GM12873 (cell line): ENCODE measurements around the gene IVL.
A peak's percentile ranks its signal among the peaks of the same experiment; 100 is the strongest.

ENCODE experiments used
- CTCF ChIP-seq: IDR thresholded peaks from 2 replicates; pipeline ENCODE4 v1.5.1; 2012; ENCODE audit warnings: low read depth, mild to moderate bottlenecking, moderate library complexity, low read length, control low read depth; ENCODE audit not compliant: insufficient read depth; ENCODE audit errors: missing control alignments

Gene IVL

GRCh38 chr1:152932170-152932811 lies 23.9 kb downstream of the IVL start:
- TF ChIP-seq CTCF = no peak

- TF ChIP-seq CTCF = no peak
Observed at GRCh38 chr1:152933196-152933595, 24.9 kb downstream of the IVL start.

GRCh38 chr1:152940614-152941013 lies 32.3 kb downstream of the IVL start:
- no peak for TF ChIP-seq CTCF

- peak; percentile 5 for TF ChIP-seq CTCF
Observed at GRCh38 chr1:152941037-152941711, 32.8 kb downstream of the IVL start.

- no peak for TF ChIP-seq CTCF
Observed at GRCh38 chr1:152942161-152942560, 33.8 kb downstream of the IVL start.

- TF ChIP-seq CTCF = no peak
Observed at GRCh38 chr1:152946248-152946647, 37.9 kb downstream of the IVL start.

GRCh38 chr1:152946651-152947256 lies 38.4 kb downstream of the IVL start, which contains the start of gene SPRR5:
TSS of gene SPRR5 (plus strand) at chr1:152947206. CDS start at chr1:152948555, 1,349 bp downstream.
- no peak for TF ChIP-seq CTCF
